Epidermal melanocyte (primary cell): ENCODE results near the gene C16orf78.
"Not testable (repeated sequence)": the region's sequence is repeated elsewhere in the genome, so short reads cannot be mapped to it uniquely, and the experiment has no call there.

Experiments used
- DNase-seq: peaks from one replicate; pipeline ENCODE4 v3.0.0; 2011; ENCODE audit warnings: low spot score; ENCODE audit not compliant: insufficient read length

C16orf78 gene

GRCh38 chr16:49349446-49350168 lies 24.0 kb upstream of the C16orf78 start:
- no peak for DNase-seq

- DNase-seq: peak; percentile 32
These were observed 23.1 kb upstream of the C16orf78 start for GRCh38 chr16:49350265-49351095.

DNA sequence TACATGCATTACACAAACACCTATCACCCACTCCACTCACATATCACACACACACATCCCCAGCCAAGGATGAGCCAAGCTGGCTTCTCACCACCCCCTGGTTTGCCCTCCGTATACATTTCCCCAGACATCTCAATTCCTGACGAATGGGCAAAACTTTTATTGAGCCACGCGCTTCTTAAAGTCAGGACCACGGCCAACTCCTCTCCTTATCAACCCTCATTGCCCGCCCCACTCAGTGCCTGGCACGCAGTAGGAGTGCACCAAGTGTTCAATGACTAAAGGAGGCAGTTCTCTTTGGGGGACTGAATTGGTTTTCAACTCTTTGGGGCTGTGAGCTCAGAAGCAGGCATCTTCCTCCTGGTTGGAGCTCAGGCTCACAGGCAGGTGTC lies 22.5 kb upstream of the C16orf78 start:
- DNase-seq: no peak

DNA sequence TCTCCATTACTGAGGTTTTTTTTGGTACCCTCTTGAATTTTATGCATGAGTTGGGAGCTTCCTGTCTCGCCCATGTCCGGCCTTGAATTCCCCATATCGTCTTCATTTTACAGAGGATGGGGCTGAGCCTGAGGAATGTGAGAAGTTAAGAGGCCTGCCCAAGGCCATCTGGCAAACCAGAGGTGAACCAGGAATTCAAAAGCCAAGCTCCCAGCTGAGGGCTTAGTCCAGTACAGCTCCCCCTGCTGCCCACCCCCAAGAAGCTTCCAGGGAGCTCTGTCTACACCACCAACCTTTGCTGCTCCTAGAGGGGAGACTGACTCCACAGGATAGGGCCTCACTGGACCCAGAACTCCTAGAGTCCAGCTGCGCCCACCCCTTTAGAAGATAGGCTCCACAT lies 20.7 kb upstream of the C16orf78 start:
- DNase-seq: no peak

DNA sequence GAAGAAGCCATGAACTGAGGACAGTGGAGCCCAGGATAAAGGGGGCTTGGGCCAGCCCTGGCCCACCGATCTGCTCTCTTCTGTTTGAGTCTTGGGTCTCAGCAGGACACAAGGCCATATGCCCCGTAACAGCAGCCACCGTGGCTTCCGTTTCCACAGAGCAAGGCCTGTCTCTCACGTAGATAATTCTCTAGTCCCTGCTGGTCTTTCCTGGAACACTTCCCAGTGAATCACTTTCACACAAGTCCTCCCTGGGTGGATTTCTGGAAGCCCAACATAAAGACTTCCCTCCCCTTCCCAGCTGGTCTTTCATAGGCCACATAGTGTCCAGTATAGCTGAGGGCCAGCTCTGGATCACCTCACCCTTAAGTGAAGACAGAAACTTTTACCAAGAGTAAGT lies 19.9 kb upstream of the C16orf78 start:
- DNase-seq: no peak

- DNase-seq: no peak
These were observed 19.5 kb upstream of the C16orf78 start for GRCh38 chr16:49354101-49354500.

DNA sequence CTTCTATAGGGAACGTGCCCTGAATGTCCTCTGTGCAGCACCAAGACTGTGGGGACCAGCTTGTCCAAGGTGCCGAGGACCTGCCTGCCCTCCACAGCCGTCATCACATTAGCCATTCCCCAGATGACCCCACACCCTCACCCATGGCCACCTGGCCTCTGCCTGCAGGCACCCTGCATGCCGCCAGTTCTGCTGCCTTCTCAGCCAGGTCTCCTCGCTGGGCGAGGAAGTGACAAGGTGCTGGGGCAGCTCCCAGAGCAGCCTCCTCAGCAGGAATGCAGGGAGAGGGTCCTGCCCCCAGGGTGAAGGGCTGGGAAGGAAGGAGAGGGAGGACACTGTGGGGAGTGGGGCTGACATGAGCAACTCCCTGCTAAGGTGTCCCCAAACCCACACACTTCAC lies 18.6 kb upstream of the C16orf78 start:
- no peak for DNase-seq

DNA sequence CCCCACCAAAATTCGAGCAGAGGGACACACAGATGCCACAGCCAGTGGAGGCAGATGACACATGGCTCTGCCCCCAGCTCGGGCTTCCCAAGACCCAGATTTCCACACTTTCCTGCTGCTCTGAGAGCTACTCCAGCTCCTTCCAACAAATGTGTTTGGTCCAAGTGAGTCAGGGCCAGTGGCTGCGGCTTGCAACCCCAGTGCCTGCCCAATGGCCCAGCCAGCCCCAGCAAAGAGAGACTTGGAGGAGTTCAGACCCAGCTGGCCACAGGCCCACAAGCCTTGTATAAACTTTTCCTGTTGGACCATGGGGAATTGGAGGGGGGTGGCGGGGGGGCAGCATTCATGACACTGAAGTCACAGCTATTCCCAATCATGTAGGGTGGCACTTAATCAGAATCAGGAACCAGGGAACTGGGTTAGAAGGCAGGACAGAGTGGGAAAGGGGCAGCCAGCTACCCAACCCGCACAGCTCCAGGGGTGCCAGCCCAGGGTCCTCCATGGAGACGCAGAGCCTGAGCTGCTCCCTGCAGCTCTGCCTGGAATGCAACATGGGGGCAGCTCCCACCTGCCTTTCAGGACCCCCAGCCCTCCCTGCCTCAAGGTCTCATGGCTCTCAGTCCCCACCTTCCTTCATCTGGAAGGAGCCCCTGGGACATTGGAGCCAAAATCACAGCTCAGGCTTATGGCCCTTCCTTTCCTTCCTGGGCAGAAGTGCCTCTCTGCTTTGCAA lies 17.5 kb upstream of the C16orf78 start:
- DNase-seq: no peak

- DNase-seq: no peak
These were observed 16.7 kb upstream of the C16orf78 start for GRCh38 chr16:49356728-49357488.

- no peak for DNase-seq
These were observed 14.0 kb upstream of the C16orf78 start for GRCh38 chr16:49359591-49359990.

GRCh38 chr16:49361731-49362130 lies 11.9 kb upstream of the C16orf78 start:
- DNase-seq: not testable (repeated sequence)

DNA sequence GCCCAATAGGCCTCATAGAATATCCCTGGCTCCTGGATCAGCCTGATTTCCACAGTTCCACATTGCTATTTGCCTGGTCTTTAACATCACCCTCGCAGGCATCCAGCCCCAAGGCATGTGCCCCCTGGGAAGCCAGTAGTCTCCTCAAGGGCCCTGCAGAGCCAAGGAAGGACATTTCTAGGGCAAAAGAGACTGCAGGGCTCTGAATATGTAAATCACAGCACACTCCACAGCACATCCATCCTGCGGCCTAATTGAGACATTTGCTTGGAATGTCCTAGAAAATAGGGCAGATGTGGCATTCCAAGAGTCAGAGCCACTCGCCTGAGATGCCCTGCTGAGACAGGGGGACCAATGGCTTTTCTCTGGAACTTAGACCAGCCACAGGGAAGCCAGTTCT lies 11.4 kb upstream of the C16orf78 start:
- no peak for DNase-seq

DNA sequence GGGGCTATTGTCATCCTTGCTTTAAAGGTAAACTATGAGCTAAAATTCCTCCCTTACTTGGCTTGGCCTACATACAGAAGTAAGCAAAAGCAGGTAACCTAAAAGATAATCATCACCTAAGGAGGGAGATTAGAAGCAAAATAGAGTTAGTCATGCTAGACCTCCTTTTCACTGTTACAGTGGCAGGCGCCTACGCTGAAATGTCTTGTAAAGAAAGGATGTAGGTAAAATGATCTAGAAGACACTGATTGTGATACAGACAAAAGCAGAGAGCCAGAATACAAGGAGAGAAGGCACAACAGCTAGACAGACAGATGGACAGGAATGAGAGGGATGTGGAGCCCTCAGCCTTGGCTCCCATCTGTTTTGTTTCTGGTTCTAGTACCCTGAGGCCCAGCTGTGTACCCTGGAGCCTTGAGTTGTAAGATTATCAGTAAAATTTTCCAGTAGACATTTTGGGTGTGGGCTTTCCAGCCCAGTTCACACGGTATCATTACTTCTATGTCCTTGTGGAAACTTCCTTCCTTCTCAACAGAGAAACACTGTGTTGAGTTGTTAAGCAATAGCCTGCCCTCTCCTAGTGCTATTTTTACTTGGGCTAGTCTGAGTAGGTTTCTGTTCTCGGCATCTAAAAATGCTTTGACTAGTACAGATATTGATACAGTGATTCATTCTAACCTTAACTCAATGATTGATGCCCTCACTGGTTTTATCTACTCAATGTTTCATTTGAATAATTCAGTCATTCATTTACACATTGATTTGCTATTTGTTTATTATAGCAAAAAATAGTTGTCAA lies 7.7 kb upstream of the C16orf78 start:
- DNase-seq: no peak

GRCh38 chr16:49366669-49367068 lies 6.9 kb upstream of the C16orf78 start:
- no peak for DNase-seq

- no peak for DNase-seq
These were observed 3.7 kb upstream of the C16orf78 start for GRCh38 chr16:49369651-49370611.

GRCh38 chr16:49376206-49376605 lies 2.6 kb downstream of the C16orf78 start:
- DNase-seq: no peak

GRCh38 chr16:49377196-49377755 lies 3.7 kb downstream of the C16orf78 start:
- DNase-seq: no peak

- no peak for DNase-seq
These were observed 4.6 kb downstream of the C16orf78 start for GRCh38 chr16:49378238-49378637.

GRCh38 chr16:49378816-49379215 lies 5.2 kb downstream of the C16orf78 start:
- no peak for DNase-seq
